22Rv1 (cell line): Measurements from ENCODE around the gene LIG4.

Experiments used
- H3K27ac ChIP-seq: fragments of 450-650 bp; 2 replicates; pipeline ENCODE4 v1.5.1; 2017
- ZFX ChIP-seq: fragments of 450-650 bp; IDR thresholded peaks from 2 replicates; pipeline ENCODE4 v1.6.1; 2017; ENCODE audit warnings: antibody characterized with exemption, borderline replicate concordance
- TF ChIP-seq, protein P1 (sequence below): fragments of 450-650 bp; IDR thresholded peaks from 2 replicates; pipeline ENCODE4 v1.5.1; 2017; ENCODE audit warnings: mild to moderate bottlenecking

LIG4 gene

DNA sequence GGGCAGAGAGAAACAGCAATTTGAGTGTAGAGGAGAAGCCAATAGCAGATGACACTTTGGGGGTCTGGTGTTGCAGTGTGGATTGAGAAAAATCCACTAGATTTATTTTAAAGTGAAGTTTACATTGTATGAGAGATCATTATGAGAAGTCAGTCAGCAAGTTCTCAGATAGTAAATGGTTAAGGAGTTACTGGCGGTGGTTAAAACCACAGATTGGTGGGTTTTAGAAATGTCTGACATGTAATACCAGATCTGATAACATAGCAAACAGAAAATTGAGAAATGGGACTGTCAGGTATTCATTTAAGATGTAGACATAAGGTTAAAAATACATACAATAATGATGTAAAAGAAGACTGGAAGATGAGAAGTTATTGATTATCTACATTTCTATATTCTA, 10.1 kb upstream of the LIG4 start:
- TF ChIP-seq, protein P1, sequence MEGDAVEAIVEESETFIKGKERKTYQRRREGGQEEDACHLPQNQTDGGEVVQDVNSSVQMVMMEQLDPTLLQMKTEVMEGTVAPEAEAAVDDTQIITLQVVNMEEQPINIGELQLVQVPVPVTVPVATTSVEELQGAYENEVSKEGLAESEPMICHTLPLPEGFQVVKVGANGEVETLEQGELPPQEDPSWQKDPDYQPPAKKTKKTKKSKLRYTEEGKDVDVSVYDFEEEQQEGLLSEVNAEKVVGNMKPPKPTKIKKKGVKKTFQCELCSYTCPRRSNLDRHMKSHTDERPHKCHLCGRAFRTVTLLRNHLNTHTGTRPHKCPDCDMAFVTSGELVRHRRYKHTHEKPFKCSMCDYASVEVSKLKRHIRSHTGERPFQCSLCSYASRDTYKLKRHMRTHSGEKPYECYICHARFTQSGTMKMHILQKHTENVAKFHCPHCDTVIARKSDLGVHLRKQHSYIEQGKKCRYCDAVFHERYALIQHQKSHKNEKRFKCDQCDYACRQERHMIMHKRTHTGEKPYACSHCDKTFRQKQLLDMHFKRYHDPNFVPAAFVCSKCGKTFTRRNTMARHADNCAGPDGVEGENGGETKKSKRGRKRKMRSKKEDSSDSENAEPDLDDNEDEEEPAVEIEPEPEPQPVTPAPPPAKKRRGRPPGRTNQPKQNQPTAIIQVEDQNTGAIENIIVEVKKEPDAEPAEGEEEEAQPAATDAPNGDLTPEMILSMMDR, result no peak
- TF ChIP-seq ZFX, result no peak
- no peak overlapping the region for H3K27ac ChIP-seq

DNA sequence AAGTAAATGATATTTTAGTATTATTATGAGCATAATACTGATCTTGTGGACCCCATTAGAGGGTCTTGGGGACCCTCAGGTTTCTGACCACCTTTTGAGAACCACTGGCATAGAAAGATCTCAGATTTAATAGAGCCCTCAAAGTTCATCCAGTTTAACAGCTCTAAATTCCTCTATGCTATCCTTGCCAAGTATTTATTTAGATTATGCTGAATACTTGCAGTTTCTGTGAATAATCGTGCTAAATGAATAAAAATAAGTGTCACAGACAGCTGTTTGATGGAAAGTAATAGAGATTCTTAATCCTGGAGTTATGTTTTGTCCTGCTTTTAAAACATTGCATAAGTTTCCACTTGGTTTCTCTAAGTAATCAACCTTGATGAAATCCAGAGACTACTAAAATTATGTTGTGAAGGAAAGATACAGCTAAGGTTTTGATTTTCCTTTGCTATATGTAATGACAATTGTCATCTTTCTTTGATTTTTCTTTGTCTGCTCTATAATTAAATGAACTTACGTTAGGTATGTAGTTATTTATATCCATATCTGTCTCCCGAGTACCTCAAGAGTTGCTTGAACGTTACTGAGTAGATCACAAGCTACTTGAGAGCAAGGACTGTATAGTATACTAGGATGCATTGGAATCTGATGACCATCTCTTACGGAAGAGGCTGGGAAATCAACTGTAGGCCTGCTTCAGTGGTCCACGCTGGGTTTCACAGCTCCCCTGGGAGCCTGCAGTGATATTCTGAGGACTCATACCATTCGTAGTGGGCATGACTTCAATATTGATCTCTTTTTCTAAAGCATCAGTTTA, 8.6 kb upstream of the LIG4 start:
- H3K27ac ChIP-seq, result no peak overlapping the region
- TF ChIP-seq ZFX, result no peak
- TF ChIP-seq, protein P1, result no peak

DNA sequence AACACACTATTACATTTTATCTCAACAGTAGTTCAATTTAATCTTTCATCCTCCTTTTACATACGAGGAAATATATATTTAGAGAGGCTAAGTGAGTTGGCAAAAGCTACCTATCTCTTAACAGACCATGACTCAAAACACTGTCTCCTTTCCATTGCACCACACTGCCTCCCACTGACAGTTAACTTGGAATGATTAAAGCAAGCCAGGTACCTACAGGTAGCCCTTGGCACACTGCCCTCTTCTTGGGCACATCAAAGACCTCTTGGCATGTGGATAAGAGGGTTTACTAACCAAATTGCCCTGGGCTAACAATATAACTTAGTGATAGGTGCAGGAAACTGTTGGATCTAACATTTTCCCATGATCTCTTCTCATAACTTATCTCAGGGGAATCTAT, 4.7 kb upstream of the LIG4 start:
- TF ChIP-seq, protein P1, result peak; percentile 34; the same call in 1 of the 2 replicates
- no peak for TF ChIP-seq ZFX
- H3K27ac ChIP-seq, result no peak overlapping the region

DNA sequence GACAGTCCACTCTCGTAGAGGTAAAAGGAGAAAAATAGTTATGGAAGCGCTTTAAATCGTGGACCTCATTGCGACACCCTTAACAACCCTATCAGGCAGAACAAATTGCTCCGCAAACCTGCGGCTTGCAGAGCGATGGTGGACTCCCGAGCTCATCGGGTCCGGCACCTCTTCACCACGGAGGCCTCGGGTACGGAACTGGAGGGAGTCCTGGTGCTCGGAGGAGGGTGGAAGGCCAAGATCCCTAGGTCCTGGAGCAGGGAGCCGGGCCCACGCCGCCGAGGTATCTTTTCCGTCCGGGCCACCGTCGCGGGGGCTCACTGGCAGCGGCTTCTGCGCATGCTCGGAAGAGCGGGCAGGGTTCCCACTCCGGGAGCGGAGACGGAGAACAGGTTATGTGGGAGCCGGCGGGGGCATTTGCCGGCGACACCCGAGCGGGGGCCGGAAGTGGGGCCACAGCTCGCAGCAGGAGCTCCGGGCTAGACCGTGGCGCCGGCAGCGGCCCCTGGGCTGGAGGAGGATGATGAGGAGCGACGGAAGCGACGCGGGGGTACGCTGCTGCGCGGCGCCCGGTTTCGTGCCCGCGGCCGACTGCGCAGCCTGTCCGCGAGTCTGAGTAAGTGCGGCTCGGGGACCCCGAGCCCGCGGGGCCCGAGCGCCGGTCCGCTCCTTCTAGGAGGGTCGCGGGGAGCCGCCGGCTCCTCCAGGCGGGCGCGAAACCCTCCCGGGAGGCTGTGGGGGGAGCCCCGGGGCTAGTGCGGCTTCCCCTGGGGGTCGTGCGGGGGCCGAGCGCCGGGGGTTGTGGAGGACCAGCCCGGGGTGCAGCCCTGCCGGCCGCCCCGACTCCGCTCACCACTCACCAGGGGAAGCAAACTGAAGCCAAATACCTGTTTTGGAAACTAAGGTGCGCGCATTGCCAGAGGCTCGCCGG, 3.0 kb upstream of the LIG4 start, which contains the start of gene ABHD13:
ABHD13 (plus strand) TSS at position 349 of the 931 bp plus-strand sequence. CDS start 10,827 bp downstream, outside the sequence.
- peak within 1 kb of the TSS; percentile 61 for H3K27ac ChIP-seq
- TF ChIP-seq, protein P1, result no peak

DNA sequence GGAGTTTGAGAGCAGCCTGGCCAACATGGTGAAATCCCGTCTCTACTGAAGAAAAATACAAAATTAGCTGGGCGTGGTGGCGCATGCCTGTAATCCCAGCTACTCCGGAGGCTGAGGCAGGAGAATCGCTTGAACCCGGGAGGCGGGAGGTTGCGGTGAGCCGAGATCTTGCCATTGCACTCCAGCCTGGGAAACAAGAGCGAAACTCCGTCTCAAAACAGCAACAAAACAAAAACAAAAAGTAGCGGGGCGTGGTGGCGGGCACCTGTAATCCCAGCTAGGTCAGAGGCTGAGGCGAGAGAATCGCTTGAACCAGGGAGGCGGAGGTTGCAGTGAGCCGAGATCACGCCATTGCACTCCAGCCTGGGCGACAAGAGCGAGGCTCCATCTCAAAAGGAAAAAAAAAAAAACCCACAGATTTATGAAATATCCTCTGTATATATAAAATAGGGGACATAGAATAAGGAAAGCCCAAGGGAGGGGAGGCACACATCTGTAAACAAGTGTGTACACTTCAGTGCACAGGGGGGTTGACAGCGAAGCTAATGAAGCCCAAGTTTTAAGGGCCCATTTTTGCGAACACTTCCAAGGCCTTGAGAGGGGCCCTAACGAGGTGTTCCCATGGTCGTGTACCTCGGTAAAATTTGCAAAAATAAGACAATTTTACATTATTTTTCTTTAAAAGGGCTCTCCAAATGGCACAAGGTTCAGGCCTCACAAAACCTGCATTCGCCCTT, 2.1 kb upstream of the LIG4 start:
- peak overlapping the region; percentile 61 for H3K27ac ChIP-seq

DNA sequence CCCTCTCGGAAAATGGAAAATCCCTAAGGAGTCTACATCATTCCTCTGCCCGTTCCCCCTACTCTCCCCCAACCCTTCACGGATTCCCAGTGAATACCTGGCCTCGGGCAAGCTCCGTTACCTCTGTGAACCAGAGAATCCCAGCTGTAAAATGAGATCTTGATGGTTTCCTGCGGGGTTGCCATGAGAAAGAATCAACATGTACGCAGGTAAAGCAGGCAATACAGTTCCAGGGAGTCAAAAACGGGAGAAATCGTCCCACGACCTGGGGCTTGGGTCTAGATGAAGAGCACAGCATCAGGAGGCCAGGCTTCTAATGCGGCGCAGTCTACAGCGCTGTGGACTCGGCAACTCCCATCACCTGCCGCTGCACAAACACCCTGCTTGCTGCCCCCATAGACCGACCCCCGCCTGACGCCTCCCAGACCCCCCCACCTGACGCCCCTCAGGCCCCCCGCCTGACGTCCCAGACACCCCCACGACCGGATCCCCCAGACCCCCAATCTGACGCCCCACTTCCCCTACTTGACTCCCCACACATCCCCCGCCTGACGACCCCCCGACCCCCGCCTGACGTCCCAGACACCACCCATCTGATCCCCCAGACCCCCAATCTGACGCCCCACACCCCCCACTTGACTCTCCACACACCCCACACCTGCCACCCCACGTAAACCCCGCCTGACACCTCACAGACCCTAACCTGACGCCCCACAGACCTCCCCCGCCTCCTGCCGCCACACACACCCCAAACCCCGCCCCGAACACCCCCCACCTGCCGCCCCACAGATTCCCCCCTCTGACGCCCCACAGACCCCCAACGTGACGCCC, 680 bp downstream of the LIG4 start:
- TF ChIP-seq ZFX, result no peak
- TF ChIP-seq, protein P1, result no peak
- no peak overlapping the region for H3K27ac ChIP-seq

DNA sequence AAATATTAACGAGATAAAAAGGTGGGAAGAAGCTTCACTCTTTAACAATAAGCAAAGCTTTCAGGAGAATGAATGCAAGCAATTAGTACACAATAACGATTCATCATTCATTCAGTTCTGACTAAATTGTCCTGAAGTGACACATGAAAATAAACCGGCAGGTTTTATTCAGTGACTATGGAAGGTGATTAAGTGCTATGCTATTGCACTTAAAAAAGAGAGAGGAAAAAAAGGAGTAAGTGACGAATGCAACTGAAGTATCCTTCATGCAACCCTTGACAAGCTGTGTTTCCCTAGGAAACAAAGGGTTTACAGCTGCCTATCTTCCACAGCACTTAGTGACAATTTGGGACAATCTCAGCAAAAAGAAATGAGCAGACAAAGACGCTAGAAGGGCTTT, 1.4 kb downstream of the LIG4 start:
- no peak for TF ChIP-seq ZFX
- TF ChIP-seq, protein P1, result no peak
- H3K27ac ChIP-seq, result no peak overlapping the region
